ENCODE data around the gene SAMD5.

Gene SAMD5

GRCh38 chr6:147508042-147508865 is at the start of gene SAMD5:
Gene SAMD5 (plus strand): TSS chr6:147508690. CDS start chr6:147508929, 239 bp downstream.
- DNase-seq, result peak; percentile 27

GRCh38 chr6:147459780-147460179 is 48.7 kb upstream of the SAMD5 start:
- DNase-seq, result no peak

GRCh38 chr6:147463651-147464050 is 44.8 kb upstream of the SAMD5 start:
- DNase-seq, result no peak

- DNase-seq, result no peak
Measured at GRCh38 chr6:147467428-147467827, 41.1 kb upstream of the SAMD5 start.

- no peak for DNase-seq
Measured at GRCh38 chr6:147467886-147468285, 40.6 kb upstream of the SAMD5 start.

GRCh38 chr6:147468634-147469033 is 39.9 kb upstream of the SAMD5 start:
- DNase-seq, result no peak

GRCh38 chr6:147479857-147480256 is 28.6 kb upstream of the SAMD5 start:
- DNase-seq, result no peak

- DNase-seq, result no peak
Measured at GRCh38 chr6:147486683-147487082, 21.8 kb upstream of the SAMD5 start.

GRCh38 chr6:147497472-147497871 is 11.0 kb upstream of the SAMD5 start:
- DNase-seq, result no peak

GRCh38 chr6:147503587-147503986 is 4.9 kb upstream of the SAMD5 start:
- DNase-seq, result no peak

- no peak for DNase-seq
Measured at GRCh38 chr6:147504848-147505247, 3.6 kb upstream of the SAMD5 start.

- DNase-seq, result peak; percentile 35
Measured at GRCh38 chr6:147506704-147507114, 1.8 kb upstream of the SAMD5 start.

GRCh38 chr6:147507162-147508041 is 1.1 kb upstream of the SAMD5 start:
- DNase-seq, result no peak

- no peak for DNase-seq
Measured at GRCh38 chr6:147508866-147509608, 547 bp downstream of the SAMD5 start.

GRCh38 chr6:147509891-147510290 is 1.4 kb downstream of the SAMD5 start:
- DNase-seq, result no peak

- DNase-seq, result no peak
Measured at GRCh38 chr6:147510929-147511590, 2.6 kb downstream of the SAMD5 start.

GRCh38 chr6:147514831-147515230 is 6.3 kb downstream of the SAMD5 start:
- no peak for DNase-seq

GRCh38 chr6:147515327-147515726 is 6.8 kb downstream of the SAMD5 start:
- DNase-seq, result no peak

GRCh38 chr6:147522597-147522996 is 14.1 kb downstream of the SAMD5 start:
- DNase-seq, result peak; percentile 40

- DNase-seq, result no peak
Measured at GRCh38 chr6:147525519-147526209, 17.2 kb downstream of the SAMD5 start.

GRCh38 chr6:147527197-147527596 is 18.7 kb downstream of the SAMD5 start:
- DNase-seq, result no peak
